ENCODE results near the gene NFRKB.

- no peak for TF ChIP-seq CTCF (IDR thresholded peaks at IDR 0.05; ENCODE audit: low read length)
- TF ChIP-seq EZH2 (IDR thresholded peaks at IDR 0.05; ENCODE audit: borderline replicate concordance, low read length), result no peak
Measured at GRCh38 chr11:129865701-129866100, 29.7 kb downstream of the NFRKB start.
